WTC11 (cell line): ENCODE measurements around the gene RBM10.

ENCODE experiments used
- FOXP1 ChIP-seq: sonication (generic); formaldehyde crosslinking; IDR thresholded peaks from 2 replicates; pipeline ENCODE4 v1.8.0; 2022; ENCODE audit warnings: missing genetic modification reagents, mild to moderate bottlenecking, moderate library complexity, borderline replicate concordance
- JAZF1 ChIP-seq: fragments of 250-450 bp; sonication (Bioruptor Pico); IDR thresholded peaks from 2 replicates; pipeline ENCODE4 v1.9.0; 2021; ENCODE audit warnings: moderate library complexity, mild to moderate bottlenecking, inconsistent platforms
- JUN ChIP-seq: sonication (generic); formaldehyde crosslinking; IDR thresholded peaks from 2 replicates; pipeline ENCODE4 v1.8.0; 2023; ENCODE audit warnings: mild to moderate bottlenecking, missing genetic modification reagents
- KAT7 ChIP-seq: sonication (generic); formaldehyde crosslinking; IDR thresholded peaks from 2 replicates; pipeline ENCODE4 v1.8.1; 2023; ENCODE audit warnings: missing genetic modification reagents, mild to moderate bottlenecking, borderline replicate concordance
- NR2C2 ChIP-seq: sonication (generic); formaldehyde crosslinking; IDR thresholded peaks from 2 replicates; pipeline ENCODE4 v1.8.0; 2022; ENCODE audit warnings: mild to moderate bottlenecking, missing genetic modification reagents
- SOX15 ChIP-seq: fragments of 250-450 bp; sonication (Bioruptor Pico); IDR thresholded peaks from 2 replicates; pipeline ENCODE4 v1.9.0; 2021; ENCODE audit warnings: mild to moderate bottlenecking
- TEAD4 ChIP-seq: sonication (generic); formaldehyde crosslinking; IDR thresholded peaks from 2 replicates; pipeline ENCODE4 v1.8.0; 2022; ENCODE audit warnings: mild to moderate bottlenecking, missing genetic modification reagents
- ZBTB43 ChIP-seq: sonication (generic); formaldehyde crosslinking; IDR thresholded peaks from 2 replicates; pipeline ENCODE4 v1.8.1; 2023; ENCODE audit warnings: mild to moderate bottlenecking, missing genetic modification reagents
- ZNF121 ChIP-seq: sonication (generic); formaldehyde crosslinking; IDR thresholded peaks from 2 replicates; pipeline ENCODE4 v1.8.0; 2023; ENCODE audit warnings: missing genetic modification reagents
- ZNF232 ChIP-seq: sonication (generic); formaldehyde crosslinking; IDR thresholded peaks from 2 replicates; pipeline ENCODE4 v1.8.0; 2022; ENCODE audit warnings: mild to moderate bottlenecking, missing genetic modification reagents
- ZNF396 ChIP-seq: fragments of 250-450 bp; sonication (Bioruptor Pico); IDR thresholded peaks from 2 replicates; pipeline ENCODE4 v1.8.0; 2021; ENCODE audit warnings: mild to moderate bottlenecking, moderate library complexity, borderline replicate concordance
- TF ChIP-seq, protein P1 (sequence below): fragments of 200-600 bp; IDR thresholded peaks from 2 replicates; pipeline ENCODE4 v1.8.0; 2022; ENCODE audit warnings: antibody characterized with exemption
- TF ChIP-seq, protein P2 (sequence below): sonication (generic); formaldehyde crosslinking; conservative IDR thresholded peaks from 2 replicates; pipeline ENCODE4 v1.8.1; 2022; ENCODE audit warnings: mild to moderate bottlenecking, missing genetic modification reagents

DNA sequence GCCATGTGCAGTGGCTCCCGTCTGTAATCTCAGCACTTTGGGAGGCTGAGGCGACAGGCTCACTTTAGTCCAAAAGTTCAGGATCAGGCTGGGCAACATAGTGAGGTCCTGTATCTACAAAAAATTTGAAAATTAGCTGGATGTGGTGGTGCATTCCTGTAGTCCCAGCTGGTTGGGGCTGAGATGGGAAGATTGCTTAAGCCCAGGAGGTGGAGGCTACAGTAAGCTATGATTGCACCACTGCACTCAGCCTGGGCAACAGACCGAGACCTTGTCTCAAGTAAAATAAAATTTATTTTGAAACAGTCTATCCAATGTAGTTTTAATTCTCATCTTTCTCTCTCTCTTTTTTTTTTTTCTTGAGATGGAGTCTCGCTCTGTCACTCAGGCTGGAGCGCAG, 21.1 kb downstream of the RBM10 start:
- TF ChIP-seq FOXP1 (no peak), ZNF121 (no peak), JUN (CRISPR knock-in tag) (no peak), ZBTB43 (no peak), SOX15 (CRISPR knock-in tag) (no peak), ZNF232 (no peak), KAT7 (no peak), JAZF1 (no peak), NR2C2 (no peak), TEAD4 (CRISPR knock-in tag) (no peak), ZNF396 (CRISPR knock-in tag) (no peak)
- TF ChIP-seq, protein P1, sequence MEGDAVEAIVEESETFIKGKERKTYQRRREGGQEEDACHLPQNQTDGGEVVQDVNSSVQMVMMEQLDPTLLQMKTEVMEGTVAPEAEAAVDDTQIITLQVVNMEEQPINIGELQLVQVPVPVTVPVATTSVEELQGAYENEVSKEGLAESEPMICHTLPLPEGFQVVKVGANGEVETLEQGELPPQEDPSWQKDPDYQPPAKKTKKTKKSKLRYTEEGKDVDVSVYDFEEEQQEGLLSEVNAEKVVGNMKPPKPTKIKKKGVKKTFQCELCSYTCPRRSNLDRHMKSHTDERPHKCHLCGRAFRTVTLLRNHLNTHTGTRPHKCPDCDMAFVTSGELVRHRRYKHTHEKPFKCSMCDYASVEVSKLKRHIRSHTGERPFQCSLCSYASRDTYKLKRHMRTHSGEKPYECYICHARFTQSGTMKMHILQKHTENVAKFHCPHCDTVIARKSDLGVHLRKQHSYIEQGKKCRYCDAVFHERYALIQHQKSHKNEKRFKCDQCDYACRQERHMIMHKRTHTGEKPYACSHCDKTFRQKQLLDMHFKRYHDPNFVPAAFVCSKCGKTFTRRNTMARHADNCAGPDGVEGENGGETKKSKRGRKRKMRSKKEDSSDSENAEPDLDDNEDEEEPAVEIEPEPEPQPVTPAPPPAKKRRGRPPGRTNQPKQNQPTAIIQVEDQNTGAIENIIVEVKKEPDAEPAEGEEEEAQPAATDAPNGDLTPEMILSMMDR: no peak
- TF ChIP-seq, protein P2, sequence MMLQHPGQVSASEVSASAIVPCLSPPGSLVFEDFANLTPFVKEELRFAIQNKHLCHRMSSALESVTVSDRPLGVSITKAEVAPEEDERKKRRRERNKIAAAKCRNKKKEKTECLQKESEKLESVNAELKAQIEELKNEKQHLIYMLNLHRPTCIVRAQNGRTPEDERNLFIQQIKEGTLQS (CRISPR knock-in tag): no peak
